Fibroblast of the aortic adventitia (primary cell): ENCODE results near the gene SCRT2. TPM values are rescaled to one million over a fixed set of nuclear protein-coding genes. Genes with fewer than 3 reads are reported as not detected.
"Not testable (repeated sequence)": the region's sequence is repeated elsewhere in the genome, so short reads cannot be mapped to it uniquely, and the experiment has no call there.

Experiments used
- DNase-seq: peaks from one replicate; pipeline ENCODE4 v3.0.0-alpha.2; 2010; ENCODE audit warnings: low read depth
- H3K4me3 ChIP-seq: 2 replicates; pipeline ENCODE4 v1.5.1; 2011; ENCODE audit warnings: low read depth, mild to moderate bottlenecking, control low read depth, low read length, moderate library complexity
- total RNA-seq: library from RNA; depleted of rRNA; stranded (reverse); fragments of >200 nt; gene quantifications from 2 replicates; pipeline ENCODE4 v1.2.3, GENCODE V29; 2012; ENCODE audit warnings: low replicate concordance
- TF ChIP-seq, protein P1 (sequence below): IDR thresholded peaks from 2 replicates; pipeline ENCODE4 v1.5.1; 2011; ENCODE audit warnings: mild to moderate bottlenecking, low read length, control low read depth, inconsistent platforms; ENCODE audit not compliant: insufficient read depth

The SCRT2 gene
- total RNA-seq, 1 donor = not detected

DNA sequence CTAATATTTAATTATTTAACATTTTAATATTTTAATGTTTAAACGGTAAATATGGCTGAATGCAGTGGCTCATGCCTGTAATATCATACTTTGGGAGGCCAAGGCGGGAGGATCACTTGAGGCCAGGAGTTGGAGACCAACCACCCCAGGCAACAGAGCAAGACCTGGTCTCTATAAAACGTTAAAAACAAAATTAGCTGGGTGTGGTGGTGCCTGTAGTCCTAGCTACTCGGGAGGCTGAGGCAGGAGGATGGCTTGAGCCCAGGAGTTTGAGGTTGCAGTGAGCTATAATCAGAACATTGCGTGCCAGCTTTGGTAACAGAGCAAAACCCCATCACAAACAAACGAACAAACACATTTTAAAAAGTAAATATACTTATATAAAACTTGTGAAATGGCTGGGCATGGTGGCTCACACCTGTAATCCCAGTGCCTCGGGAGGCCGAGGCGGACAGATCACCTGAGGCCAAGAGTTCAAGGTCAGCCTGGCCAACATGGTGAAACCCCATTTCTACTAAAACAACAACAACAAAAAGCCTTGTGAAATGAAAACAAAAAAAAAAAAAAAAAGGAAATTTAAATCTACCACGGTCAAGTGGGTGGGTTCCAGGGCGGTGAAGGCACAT, 30.8 kb downstream of the SCRT2 start:
- H3K4me3 ChIP-seq = no peak overlapping the region
- no peak for DNase-seq
- TF ChIP-seq, protein P1, sequence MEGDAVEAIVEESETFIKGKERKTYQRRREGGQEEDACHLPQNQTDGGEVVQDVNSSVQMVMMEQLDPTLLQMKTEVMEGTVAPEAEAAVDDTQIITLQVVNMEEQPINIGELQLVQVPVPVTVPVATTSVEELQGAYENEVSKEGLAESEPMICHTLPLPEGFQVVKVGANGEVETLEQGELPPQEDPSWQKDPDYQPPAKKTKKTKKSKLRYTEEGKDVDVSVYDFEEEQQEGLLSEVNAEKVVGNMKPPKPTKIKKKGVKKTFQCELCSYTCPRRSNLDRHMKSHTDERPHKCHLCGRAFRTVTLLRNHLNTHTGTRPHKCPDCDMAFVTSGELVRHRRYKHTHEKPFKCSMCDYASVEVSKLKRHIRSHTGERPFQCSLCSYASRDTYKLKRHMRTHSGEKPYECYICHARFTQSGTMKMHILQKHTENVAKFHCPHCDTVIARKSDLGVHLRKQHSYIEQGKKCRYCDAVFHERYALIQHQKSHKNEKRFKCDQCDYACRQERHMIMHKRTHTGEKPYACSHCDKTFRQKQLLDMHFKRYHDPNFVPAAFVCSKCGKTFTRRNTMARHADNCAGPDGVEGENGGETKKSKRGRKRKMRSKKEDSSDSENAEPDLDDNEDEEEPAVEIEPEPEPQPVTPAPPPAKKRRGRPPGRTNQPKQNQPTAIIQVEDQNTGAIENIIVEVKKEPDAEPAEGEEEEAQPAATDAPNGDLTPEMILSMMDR = no peak

DNA sequence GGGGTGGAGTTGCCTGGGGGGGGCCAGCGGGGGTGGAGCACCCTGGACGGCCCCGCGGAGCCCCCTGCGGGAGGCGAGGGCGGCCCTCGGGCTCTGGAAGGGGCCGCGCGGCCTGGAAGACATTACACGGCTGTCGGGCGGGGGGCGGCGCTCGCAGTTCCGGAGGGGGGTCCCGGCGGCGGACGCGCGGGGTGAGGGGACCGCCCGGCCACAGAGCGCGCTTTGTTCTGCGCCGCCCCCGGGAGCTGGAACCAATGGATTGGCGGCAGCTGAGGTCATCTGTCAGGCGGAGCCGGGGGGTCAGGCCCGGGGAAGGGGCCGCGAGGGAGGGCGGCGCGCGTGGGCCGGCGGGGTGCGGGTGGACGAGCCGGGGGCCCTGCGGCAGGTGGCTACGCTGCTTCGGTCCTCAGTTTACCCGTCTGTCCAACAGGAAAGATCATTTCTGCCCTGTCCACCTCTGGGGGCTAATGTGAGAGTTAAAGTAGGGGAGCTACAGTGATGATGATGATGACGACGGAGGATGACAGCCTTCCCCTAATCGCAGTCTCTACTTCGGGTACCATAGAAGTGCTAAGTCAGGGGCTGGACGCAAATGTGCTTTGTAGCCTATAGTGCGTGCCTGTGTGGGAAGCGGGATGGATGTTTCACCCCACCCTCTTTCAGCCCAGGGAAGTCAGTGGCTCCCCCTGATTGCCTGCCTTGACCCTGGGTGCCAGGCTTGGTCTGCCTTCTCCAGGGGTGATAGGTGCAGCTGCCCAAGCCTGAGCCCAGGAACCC, 33.0 kb downstream of the SCRT2 start:
- H3K4me3 ChIP-seq = peak overlapping the region; percentile 41
- no peak for DNase-seq
- TF ChIP-seq, protein P1 = no peak

DNA sequence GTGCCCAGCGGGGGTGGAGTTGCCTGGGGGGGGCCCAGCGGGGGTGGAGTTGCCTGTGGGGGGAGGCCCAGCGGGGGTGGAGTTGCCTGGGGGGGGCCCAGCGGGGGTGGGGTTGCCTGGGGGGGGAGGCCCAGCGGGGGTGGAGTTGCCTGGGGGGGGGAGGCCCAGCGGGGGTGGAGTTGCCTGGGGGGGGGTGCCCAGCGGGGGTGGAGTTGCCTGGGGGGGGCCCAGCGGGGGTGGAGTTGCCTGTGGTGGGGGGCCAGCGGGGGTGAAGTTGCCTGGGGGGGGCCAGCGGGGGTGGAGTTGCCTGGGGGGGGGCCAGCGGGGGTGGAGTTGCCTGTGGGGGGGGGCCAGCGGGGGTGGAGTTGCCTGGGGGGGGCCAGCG, 33.6 kb downstream of the SCRT2 start:
- DNase-seq, H3K4me3 ChIP-seq: not testable (repeated sequence)

DNA sequence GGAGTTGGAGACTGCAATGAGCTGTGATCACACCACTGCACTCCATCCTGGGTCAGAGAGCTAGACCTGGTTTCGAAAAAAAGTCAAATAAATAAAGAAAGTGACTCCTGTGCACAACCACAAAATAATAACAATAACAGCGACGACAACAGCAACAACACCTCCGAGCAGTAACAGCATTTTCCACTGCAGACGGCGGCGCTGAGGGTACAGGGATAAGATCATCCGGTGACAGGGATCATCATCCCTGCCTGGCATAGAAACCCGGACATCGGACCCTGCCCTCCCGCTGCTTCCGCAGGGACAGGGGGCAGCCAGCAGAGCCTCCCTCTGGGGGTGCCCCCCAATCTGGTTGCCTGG, 34.1 kb downstream of the SCRT2 start:
- DNase-seq = no peak
- no peak overlapping the region for H3K4me3 ChIP-seq
- TF ChIP-seq, protein P1 = no peak

DNA sequence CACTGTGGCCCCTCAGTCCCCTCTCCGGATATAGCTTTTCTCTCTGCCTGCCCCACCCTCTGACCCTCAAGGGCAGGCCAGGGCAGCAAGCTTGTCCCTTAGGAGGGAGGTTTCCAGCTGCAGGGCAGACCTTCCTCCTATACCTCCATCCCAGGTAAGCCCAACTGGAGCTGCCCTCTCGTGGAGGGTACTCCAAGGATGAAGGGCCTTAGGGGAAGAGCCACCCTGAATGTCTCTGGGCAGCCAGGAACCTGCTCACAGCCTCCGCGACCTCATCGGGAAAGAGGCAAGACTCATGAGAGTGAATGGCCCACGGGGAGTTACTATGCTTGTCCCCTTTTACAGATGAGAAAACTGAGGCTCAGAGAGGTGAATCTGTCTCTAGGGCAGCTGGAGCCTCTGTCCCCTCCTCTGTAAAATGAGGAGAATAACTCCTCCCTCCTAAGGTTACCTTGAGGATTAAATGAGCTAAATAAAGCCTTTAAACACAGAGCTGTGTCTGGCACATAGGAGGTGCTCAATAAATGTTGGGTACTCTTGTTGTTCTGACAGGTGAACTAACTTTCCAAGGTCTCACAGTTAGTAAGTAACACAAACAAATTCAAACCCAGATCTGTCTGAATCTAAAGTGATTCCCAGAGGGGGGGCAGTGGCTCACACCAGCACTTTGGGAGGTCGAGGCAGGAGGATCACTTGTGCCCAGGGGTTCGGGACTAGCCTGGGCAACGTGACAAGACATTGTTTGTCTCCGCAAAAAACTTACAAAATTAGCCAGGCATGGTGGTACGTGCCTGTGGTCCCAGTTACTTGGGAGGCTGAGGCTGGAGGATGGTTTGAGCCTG, 34.7 kb downstream of the SCRT2 start:
- TF ChIP-seq, protein P1 = no peak
- DNase-seq = no peak
- H3K4me3 ChIP-seq = no peak overlapping the region

DNA sequence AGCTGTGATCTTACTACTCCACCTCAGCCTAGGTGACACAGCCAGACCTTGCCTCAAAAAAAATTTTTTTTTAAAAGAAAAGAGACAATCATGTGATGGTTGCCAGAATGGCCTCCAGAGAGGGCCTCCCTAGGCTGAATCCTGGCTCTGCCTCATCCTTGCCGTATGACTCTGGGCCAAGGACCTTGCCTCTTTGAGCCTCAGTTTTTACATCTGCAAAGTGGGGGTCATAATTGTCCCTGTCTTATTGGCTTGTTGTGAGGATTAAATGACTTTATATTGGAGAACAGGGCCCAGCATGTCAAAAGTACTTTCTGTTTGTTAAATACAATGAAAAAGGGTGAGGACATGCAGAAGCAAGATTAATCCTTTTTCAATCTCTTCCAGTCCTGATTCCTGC, 37.0 kb downstream of the SCRT2 start:
- no peak overlapping the region for H3K4me3 ChIP-seq
- TF ChIP-seq, protein P1 = no peak
- DNase-seq = no peak

DNA sequence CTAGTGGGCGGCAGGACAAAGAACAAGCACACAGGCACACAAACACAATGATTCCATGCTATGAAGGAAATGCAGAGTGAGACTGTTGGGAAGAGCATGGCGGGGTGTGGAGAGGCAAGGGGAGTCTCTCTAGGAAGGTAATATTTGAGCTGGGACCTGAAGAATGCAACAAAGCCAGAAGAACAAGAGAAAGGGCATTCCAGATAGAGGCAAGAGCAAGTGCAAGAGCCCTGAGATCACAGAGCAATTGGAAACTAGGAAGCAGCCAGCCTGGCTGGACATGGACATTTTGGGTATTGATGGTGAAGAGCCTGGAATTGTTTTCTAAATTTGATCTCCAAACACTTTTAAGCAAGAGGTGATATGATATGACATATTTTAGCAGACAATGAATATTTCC, 38.0 kb downstream of the SCRT2 start:
- no peak for DNase-seq
- TF ChIP-seq, protein P1 = no peak
- H3K4me3 ChIP-seq = no peak overlapping the region
